A673 (cell line): ENCODE measurements around the gene DBF4. TPM values are rescaled to one million over a fixed set of nuclear protein-coding genes. Genes with fewer than 3 reads are reported as not detected.

ENCODE experiments used
- BruUV-seq: library from RNA; stranded (reverse); fragments of 400-500 nt; replicated peaks from 2 replicates; lab custom pipeline; 2021; lab: Mats Ljungman, UMichigan
- CTCF ChIA-PET: fragments of 300-600 bp; sonication (Branson Sonifier 250); formaldehyde crosslinking; loops from one replicate; lab custom pipeline; 2022; ENCODE audit warnings: antibody characterized with exemption; lab: Charles Lee
- POLR2A ChIA-PET: fragments of 300-600 bp; sonication (Branson Sonifier 250); formaldehyde crosslinking; loops from one replicate; lab custom pipeline; 2022; ENCODE audit warnings: antibody characterized with exemption; ENCODE audit not compliant: low non-redundant PET; lab: Charles Lee
- DNase-seq: peaks from one replicate; pipeline ENCODE4 v3.0.0-alpha.2; 2015; ENCODE audit warnings: low spot score
- H3K27ac ChIP-seq: fragments of 200-600 bp; sonication (generic); 2 replicates; pipeline ENCODE4 v1.5.1; 2016; ENCODE audit warnings: mixed run types, low read depth, mild to moderate bottlenecking, mixed read lengths, antibody characterized with exemption, low read length; ENCODE audit not compliant: poor library complexity, severe bottlenecking
- H3K27me3 ChIP-seq: fragments of 200-600 bp; sonication (generic); replicated peaks from 2 replicates; pipeline ENCODE4 v1.6.1; 2017; ENCODE audit warnings: mixed run types, low read depth, mild to moderate bottlenecking, mixed read lengths, antibody characterized with exemption, low read length; ENCODE audit not compliant: insufficient read depth, poor library complexity
- H3K36me3 ChIP-seq: fragments of 200-600 bp; sonication (generic); 2 replicates; pipeline ENCODE4 v1.6.1; 2016; ENCODE audit warnings: mixed run types, mild to moderate bottlenecking, mixed read lengths, antibody characterized with exemption, low read length; ENCODE audit not compliant: insufficient read depth, poor library complexity, severe bottlenecking
- H3K4me1 ChIP-seq: fragments of 200-600 bp; sonication (generic); 2 replicates; pipeline ENCODE4 v1.6.1; 2017; ENCODE audit warnings: mixed run types, mild to moderate bottlenecking, mixed read lengths, antibody characterized with exemption, low read length; ENCODE audit not compliant: insufficient read depth, poor library complexity, severe bottlenecking
- H3K4me3 ChIP-seq: fragments of 200-600 bp; sonication (generic); 2 replicates; pipeline ENCODE4 v1.5.1; 2016; ENCODE audit warnings: low read depth, mixed run types, mild to moderate bottlenecking, mixed read lengths, low read length; ENCODE audit not compliant: poor library complexity, severe bottlenecking
- H3K9me3 ChIP-seq: fragments of 200-600 bp; sonication (generic); 2 replicates; pipeline ENCODE4 v1.6.1; 2016; ENCODE audit warnings: mixed run types, low read depth, mild to moderate bottlenecking, mixed read lengths, antibody characterized with exemption, low read length; ENCODE audit not compliant: poor library complexity, severe bottlenecking
- EZH2 ChIP-seq: fragments of 200-600 bp; sonication (generic); IDR thresholded peaks from 2 replicates; pipeline ENCODE4 v1.6.1; 2017; ENCODE audit warnings: borderline replicate concordance, low read depth, mild to moderate bottlenecking, mixed read lengths, antibody characterized with exemption, low read length; ENCODE audit not compliant: poor library complexity, severe bottlenecking
- intact Hi-C: fragments of 100-400 bp; cut with micrococcal nuclease; formaldehyde crosslinking; loops from one replicate; pipeline ENCODE4 v1.10.0; 2022; ENCODE audit not compliant: unreplicated experiment
- total RNA-seq: library from RNA; stranded (reverse); gene quantifications from 2 replicates; pipeline ENCODE4 v1.2.3, GENCODE V29; 2021
- TF ChIP-seq, protein P1 (sequence below): fragments of 300-800, 200-600 bp; sonication (generic); conservative IDR thresholded peaks from 2 replicates; pipeline ENCODE4 v1.5.1; 2017; ENCODE audit warnings: low read depth, mild to moderate bottlenecking, antibody characterized with exemption, low read length, moderate library complexity, mixed read lengths

DBF4 gene
- total RNA-seq, 1 experiment from 2014 or later, result 81.6 TPM

DNA sequence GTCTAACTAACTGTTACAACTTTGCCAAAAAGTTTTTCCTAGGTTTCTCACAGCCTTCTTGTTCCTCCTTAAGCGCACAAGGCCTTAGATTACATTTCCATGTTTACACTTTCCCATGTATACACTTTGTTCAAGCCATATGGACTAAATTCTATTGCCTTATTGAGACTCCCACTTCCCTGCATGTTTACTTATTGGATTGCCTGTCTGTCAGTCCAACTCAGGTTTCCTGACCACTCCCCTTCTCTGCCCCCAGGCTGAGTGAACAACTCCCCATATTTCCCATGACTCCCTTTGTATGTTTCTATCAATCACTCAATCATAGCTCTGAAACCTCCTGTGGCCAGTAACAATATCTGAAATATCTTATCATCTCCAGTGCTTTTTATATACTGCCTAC is 43.2 kb upstream of the DBF4 start:
- Histone ChIP-seq H3K27ac (no peak overlapping the region), H3K36me3 (no peaks in the 10 kb centered on the region), H3K9me3 (no peaks in the 10 kb centered on the region), H3K4me1 (no peaks in the 10 kb centered on the region), H3K27me3 (no peaks in the 10 kb centered on the region), H3K4me3 (no peak overlapping the region)
- DNase-seq, result no peak
- intact Hi-C loops, result no loop called here
- CTCF ChIA-PET, result no interaction called here
- TF ChIP-seq, protein P1, sequence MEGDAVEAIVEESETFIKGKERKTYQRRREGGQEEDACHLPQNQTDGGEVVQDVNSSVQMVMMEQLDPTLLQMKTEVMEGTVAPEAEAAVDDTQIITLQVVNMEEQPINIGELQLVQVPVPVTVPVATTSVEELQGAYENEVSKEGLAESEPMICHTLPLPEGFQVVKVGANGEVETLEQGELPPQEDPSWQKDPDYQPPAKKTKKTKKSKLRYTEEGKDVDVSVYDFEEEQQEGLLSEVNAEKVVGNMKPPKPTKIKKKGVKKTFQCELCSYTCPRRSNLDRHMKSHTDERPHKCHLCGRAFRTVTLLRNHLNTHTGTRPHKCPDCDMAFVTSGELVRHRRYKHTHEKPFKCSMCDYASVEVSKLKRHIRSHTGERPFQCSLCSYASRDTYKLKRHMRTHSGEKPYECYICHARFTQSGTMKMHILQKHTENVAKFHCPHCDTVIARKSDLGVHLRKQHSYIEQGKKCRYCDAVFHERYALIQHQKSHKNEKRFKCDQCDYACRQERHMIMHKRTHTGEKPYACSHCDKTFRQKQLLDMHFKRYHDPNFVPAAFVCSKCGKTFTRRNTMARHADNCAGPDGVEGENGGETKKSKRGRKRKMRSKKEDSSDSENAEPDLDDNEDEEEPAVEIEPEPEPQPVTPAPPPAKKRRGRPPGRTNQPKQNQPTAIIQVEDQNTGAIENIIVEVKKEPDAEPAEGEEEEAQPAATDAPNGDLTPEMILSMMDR, result no peak
- no peak for TF ChIP-seq EZH2
- no TSS peak for BruUV-seq
- POLR2A ChIA-PET, result no interaction called here

DNA sequence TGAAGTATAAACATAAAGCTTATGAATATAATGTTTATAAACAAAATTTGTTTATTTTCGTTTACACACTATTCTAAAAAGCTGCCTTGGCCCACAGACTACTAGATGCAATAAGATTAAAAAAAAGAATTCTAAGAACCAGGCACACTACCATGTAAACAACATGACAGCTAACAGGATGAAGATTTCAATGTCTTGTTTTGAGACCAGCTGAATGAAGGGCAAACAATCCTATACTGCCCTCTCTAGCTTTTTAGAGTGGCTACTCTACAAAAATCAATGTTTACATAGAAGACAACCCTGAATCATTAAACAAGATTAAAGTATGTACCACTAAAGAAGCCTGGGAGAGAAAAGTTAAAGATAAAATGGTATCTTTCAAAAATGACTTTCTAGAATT is 38.7 kb upstream of the DBF4 start:
- Histone ChIP-seq H3K4me3 (no peak overlapping the region), H3K27me3 (no peaks in the 10 kb centered on the region), H3K27ac (no peak overlapping the region), H3K4me1 (no peaks in the 10 kb centered on the region), H3K9me3 (no peaks in the 10 kb centered on the region), H3K36me3 (peaks cover under 1% of the 10 kb centered on the region)
- TF ChIP-seq, protein P1, result no peak
- TF ChIP-seq EZH2, result no peak
- CTCF ChIA-PET, result no interaction called here
- POLR2A ChIA-PET, result no interaction called here
- no peak for DNase-seq
- intact Hi-C loops, result no loop called here
- BruUV-seq, result no TSS peak

DNA sequence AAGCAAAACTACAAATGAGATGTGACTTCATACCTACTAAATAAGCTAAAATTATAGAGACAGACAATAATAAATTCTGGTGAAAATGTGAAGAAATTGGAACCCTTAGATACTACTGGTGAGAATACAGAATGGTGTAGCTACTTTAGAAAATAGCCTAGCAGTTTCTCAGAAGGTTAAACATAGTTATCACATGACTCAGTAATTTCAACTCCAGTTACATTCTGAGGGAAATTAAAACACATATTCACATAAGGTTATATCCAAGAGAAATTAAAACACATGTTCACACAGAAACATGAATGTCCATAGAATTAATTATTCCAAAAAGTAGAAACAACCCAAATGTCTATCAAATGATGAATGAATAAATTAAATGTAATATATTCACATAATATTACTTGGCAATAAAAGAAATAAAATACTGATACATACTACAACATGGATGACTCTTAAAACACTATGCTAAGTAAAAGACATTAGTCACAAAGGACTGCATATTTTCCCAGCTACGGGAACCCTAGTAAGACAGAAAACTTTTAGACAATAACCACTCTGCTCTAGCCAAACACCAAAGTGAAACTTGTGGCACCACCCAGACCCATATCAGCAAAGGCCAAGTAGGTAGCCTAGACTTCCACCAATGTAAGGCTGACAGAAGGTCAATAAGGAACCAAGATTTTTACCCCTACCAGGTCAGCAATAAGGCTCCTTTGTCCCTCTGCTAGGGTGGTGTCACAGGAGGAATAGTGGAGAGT is 25.3 kb upstream of the DBF4 start:
- Histone ChIP-seq H3K4me1 (no peaks in the 10 kb centered on the region), H3K27ac (no peak overlapping the region), H3K9me3 (peaks cover 4% of the 10 kb centered on the region), H3K4me3 (no peak overlapping the region), H3K36me3 (peaks cover 34% of the 10 kb centered on the region), H3K27me3 (no peaks in the 10 kb centered on the region)
- POLR2A ChIA-PET, result no interaction called here
- TF ChIP-seq, protein P1, result no peak
- no peak for TF ChIP-seq EZH2
- no peak for DNase-seq
- BruUV-seq, result no TSS peak
- intact Hi-C loops, result no loop called here
- CTCF ChIA-PET, result no interaction called here
